Fibroblast of mammary gland (primary cell): Measurements from ENCODE around the gene CDY1.
"Not testable (repeated sequence)": the region's sequence is repeated elsewhere in the genome, so short reads cannot be mapped to it uniquely, and the experiment has no call there.

Source experiments
- DNase-seq: peaks from one replicate; pipeline ENCODE4 v3.0.0-alpha.2; 2010; ENCODE audit warnings: low read depth
- H3K4me3 ChIP-seq: 2 replicates; pipeline ENCODE4 v1.5.1; 2011; ENCODE audit warnings: low read depth, mild to moderate bottlenecking, low read length, moderate library complexity; ENCODE audit not compliant: control insufficient read depth

Gene CDY1

GRCh38 chrY:25621817-25622216 lies at the start of gene CDY1:
CDY1 (plus strand) TSS chrY:25622117; CDS start chrY:25622443, 326 bp downstream.
- H3K4me3 ChIP-seq, DNase-seq: not testable (repeated sequence)

GRCh38 chrY:25593336-25593735 lies 28.6 kb upstream of the CDY1 start:
- H3K4me3 ChIP-seq, DNase-seq: not testable (repeated sequence)

GRCh38 chrY:25620209-25620608 lies 1.7 kb upstream of the CDY1 start:
- not testable (repeated sequence) for DNase-seq, H3K4me3 ChIP-seq

DNA sequence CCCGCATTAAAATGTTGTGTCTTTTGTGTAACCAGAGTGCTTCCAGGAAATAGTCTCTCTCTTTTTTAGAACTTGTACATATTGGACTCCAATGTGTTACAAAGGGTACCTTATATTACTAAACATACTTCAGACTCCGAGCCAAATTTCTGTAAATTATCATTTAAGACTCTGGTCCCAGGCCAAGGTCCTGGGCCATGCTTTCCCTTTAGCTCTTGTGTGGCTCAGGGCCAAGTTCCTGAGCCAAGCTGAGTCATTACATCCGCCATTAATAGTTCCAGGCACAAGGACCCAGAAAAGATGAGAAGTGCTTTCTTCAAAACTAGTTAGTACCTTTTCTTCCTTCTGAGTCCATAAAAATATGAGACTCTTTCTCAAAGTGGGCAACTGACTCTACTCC lies 4.6 kb downstream of the CDY1 start:
- DNase-seq, H3K4me3 ChIP-seq: not testable (repeated sequence)

DNA sequence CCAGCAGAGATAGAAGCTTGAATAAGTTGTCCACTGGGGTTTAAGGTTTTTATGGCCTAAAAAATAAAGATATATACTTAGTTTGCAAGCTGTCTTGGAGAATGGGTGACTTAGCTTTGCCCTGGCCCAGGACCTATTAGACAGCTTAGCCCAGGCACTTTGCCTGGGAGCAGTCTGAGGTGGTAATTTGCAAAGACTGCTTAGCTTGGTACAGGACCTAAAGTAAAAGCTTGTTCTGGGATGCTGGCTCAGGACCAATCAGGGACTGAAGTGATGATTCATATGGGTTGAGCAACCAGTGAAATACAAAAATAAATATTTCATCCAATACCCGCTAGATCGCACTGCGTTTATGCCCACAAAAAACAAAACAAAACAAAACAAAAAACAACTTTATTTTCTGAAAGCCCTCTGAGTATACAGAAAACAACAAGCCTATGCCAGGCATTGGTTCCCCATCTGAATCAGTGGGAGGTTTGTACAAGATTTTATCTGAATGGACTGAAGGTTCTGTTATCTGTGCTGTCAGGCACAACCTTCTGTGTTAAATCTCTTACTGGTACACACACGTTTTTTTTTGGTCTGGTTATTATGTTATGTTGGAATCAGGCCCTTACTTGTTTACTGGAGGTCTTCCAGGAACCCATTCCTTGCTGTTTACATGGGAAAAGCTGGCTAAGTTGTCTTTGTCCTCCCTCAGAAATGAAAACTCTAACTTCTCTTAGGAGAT lies 8.6 kb downstream of the CDY1 start:
- not testable (repeated sequence) for H3K4me3 ChIP-seq, DNase-seq

DNA sequence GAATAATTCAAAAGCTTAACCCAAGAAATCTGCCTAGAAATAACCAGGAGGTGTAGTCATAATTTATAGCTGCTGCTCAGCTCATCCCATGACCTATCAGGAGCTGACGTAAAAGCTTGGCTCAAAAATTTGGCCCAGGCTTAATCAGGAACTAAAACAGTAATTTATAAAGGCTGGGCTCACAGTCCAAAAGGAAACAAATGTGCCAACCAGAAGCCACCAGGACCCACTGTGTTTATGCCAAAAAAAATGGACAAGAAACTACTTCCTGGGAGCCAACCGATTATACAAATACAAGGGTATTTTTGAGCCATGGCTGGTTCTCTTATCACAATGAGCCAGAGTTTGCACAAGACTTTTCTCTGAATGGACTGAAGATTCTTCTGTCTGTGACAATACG lies 17.9 kb downstream of the CDY1 start:
- not testable (repeated sequence) for DNase-seq, H3K4me3 ChIP-seq

DNA sequence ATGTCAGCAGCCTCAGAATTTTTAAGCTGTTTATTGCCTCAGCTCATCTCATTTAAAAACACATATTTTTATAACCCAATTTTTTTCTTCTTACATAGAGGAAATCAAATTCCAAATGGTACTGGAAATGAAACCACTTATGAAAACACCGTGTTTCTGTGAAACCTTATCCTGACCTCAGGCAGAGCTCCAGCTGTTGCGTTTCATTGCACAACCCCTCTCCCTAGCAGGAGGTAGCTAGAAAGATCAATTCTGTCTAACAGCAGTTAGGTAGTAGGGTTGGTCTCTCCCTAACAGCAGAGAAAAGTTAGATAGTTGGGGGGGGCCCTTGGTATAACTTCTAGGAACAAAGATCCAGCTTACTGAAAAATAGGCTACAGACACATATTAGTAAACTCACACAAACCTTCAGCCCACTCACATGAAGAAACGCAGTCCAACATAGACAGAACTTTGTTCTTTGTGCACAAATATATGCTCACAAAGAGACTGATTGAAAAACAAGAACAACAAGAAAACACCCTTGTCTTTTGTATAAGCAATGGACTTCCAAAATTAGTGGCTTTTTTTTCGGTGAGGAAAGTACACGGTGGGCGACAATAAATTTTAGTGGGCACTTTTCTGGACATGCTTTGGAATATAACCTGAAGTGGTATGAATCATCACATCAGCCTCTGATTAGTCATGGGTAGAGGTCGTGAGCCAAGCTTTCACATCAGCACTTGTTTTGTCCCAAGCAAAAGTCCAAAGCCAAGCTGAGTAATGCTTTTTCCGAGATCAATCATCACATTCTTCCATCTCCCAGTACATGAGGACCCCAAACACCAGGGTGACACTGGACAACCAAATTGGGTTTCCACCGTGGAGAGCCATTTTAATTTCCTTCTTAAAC lies 21.4 kb downstream of the CDY1 start:
- DNase-seq, H3K4me3 ChIP-seq: not testable (repeated sequence)
